Dermis lymphatic vessel endothelial cell (primary cell): ENCODE measurements around the gene RNF121. TPM values are rescaled to one million over a fixed set of nuclear protein-coding genes. Genes with fewer than 3 reads are reported as not detected.

ENCODE experiments used
- total RNA-seq: library from RNA; depleted of rRNA; stranded (reverse); fragments of >200 nt; gene quantifications from 2 replicates; pipeline ENCODE4 v1.2.1, GENCODE V29; 2014

The RNF121 gene
- 18.3 and 18.7 TPM in 2 replicates for total RNA-seq

DNA sequence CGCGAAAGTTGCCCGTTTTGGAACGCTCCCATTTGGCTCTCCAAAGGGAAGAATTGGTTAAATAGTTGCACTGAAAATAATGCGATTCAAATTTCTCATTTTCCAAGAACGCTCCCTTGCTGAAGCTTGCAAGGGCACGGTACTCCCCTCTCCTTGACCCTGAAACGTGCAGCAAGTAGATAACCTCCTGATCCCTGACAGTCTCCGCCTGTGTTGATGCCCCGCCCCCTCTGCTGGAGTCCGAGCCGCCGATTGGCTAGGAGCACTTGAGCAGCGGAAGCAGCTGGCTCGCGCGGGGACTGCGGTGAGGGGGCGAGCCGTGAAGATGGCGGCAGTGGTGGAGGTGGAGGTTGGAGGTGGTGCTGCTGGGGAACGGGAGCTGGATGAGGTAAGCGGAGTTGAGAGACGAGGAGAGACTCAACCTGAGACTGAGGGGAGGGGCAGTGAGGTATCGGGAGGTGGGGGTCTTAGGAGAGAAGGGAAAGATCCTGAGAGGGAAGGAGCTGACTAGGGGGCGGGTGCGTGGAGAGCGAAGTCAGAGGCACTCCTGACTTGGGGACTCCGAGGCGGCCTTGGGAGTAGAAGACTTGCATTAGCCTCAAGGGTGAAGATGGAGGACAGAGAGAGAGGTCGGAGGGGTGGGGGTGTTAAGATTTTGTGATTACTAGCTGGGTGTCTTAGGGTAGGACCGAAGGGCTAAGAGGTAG is at the start of gene RNF121:
Gene RNF121 (plus strand): TSS at position 310 of the 707 bp plus-strand sequence. CDS start 16 bp downstream, at position 326.

DNA sequence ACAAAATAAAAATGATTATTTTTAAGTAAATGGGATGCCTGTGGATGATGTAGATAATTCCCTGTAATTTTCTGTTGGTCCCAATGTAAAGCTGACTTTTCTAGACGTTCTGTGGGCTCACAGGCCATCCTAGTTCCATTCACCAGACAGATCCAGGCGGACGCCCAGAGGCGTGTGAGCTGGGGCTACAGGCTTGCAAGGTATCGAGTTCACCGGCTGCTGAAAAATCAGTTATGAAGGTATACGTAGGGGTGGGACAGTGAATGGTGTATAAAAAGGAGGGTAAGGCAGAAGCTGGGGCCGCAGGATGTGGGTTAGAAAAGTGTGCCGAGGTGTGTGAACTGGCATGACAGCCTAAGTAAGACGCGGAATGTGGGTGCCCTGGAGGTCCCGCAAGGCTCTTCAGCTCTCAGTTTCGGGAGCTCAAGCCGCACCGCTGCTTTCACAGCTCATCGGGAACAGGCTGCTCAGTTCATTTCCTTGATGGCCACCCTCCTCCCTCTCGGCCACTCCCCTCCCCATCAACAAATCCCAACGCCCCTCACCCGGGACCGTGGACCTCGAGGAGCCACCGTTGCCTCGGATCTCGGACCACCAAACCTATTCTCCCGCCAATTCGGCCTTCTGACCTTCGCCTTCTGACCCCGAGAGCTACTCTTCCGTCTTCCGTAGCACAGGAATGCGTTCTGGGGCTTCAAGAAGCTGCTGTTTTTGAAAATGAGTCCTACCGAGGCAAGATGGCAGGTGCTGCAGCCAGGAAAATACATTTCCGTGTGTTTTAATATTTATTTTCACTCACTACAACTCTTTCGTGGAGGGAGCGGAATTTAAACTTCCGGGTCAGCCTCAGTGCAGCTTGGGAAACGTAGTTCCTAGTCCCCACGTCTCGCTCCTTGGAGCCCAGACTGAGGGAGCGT is 768 bp upstream of the RNF121 start, which contains the start of gene XNDC1N:
Gene XNDC1N (minus strand): TSS at position 775 of the 917 bp plus-strand sequence. CDS start 5,241 bp downstream, outside the sequence.

DNA sequence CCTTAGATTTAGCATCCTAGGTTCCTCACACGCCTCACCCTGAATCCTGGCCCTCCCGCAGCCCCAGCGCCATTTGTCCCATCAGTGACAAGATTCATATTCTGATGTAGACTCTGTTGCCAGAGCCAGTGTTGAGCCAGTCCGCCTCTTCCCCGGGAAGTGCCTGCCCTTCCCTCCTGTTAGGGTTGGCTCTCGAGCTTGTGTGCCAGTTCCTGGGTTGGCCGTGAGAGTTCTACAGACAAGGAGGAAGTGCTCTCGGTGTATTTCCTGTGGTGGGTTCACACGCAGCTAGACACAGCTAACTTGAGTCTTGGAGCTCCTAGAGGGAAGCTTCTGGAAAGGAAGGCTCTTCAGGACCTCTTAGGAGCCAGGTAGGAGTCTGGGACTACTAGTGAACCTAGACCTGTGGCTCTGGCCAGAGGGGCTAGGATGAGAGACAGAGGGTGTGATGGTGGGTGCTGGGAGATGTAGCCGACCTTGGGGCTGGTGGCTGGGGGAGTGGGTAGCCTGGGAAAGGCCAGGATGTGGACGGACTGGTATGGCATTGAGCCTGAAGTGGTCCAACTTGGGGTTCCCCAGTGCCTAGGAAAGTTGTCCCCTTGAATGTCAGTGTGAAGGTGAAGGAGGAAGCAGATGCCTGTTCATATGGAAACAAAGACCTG is 69.9 kb downstream of the RNF121 start, which contains the start of gene IL18BP:
Gene IL18BP (plus strand): TSS at position 261 of the 662 bp plus-strand sequence. CDS start 1,076 bp downstream, outside the sequence.

Other genes with a start within 250 kb of the RNF121 start
- gene DEFB108B, start 95.8 kb upstream of the RNF121 start, total RNA-seq: not detected in 2 replicates
- gene DEFB131B, start 50.6 kb upstream of the RNF121 start, total RNA-seq: not detected in 2 replicates
- gene XNDC1N, start 452 bp upstream of the RNF121 start, total RNA-seq: 6.1 and 8.0 TPM in 2 replicates
- 0.65 and 1.6 TPM in 2 replicates for gene IL18BP, start 69.9 kb downstream of the RNF121 start, total RNA-seq
- gene NUMA1, start 151.5 kb downstream of the RNF121 start, total RNA-seq: 104 and 137 TPM in 2 replicates
- gene LRRC51, start 151.8 kb downstream of the RNF121 start, total RNA-seq: 3.4 and 3.8 TPM in 2 replicates
- gene LAMTOR1, start 174.3 kb downstream of the RNF121 start, total RNA-seq: 88.4 and 94.2 TPM in 2 replicates
- gene TOMT, start 176.9 kb downstream of the RNF121 start, total RNA-seq: not detected in 2 replicates
- gene ANAPC15, start 183.6 kb downstream of the RNF121 start, total RNA-seq: 16.6 and 19.7 TPM in 2 replicates
- not detected in 2 replicates for gene FOLR3, start 206.7 kb downstream of the RNF121 start, total RNA-seq